ENCODE results near the gene SH3TC1. TPM values are rescaled to one million over a fixed set of nuclear protein-coding genes. Genes with fewer than 3 reads are reported as not detected.

SH3TC1 gene
- total RNA-seq, 1 donor from 2014 or later = 18.9 TPM

- H3K36me3 ChIP-seq (ENCODE audit: control insufficient read depth, insufficient read depth, low read length) = no peaks in the 10 kb centered on the region
- no peak for TF ChIP-seq CTCF (IDR thresholded peaks at IDR 0.05; ENCODE audit: insufficient read depth, low read length, poor library complexity, severe bottlenecking)
- H3K4me3 ChIP-seq (ENCODE audit: low read depth, low read length) = no peak overlapping the region
- H3K27me3 ChIP-seq (ENCODE audit: control insufficient read depth, insufficient read depth, low read length) = no peaks in the 10 kb centered on the region
- DNase-seq (ENCODE audit: low read depth) = no peak
These were observed 2.3 kb downstream of the SH3TC1 start for GRCh38 chr4:8201321-8201781.

- Histone ChIP-seq H3K4me3 (ENCODE audit: low read depth, low read length) (no peak overlapping the region), H3K27me3 (ENCODE audit: control insufficient read depth, insufficient read depth, low read length) (no peaks in the 10 kb centered on the region), H3K36me3 (ENCODE audit: control insufficient read depth, insufficient read depth, low read length) (no peaks in the 10 kb centered on the region)
- no peak for DNase-seq (ENCODE audit: low read depth)
- no peak for TF ChIP-seq CTCF (IDR thresholded peaks at IDR 0.05; ENCODE audit: insufficient read depth, low read length, poor library complexity, severe bottlenecking)
These were observed 3.3 kb downstream of the SH3TC1 start for GRCh38 chr4:8202108-8203051.

GRCh38 chr4:8203052-8203401 is 3.9 kb downstream of the SH3TC1 start:
- Histone ChIP-seq H3K27me3 (ENCODE audit: control insufficient read depth, insufficient read depth, low read length) (no peaks in the 10 kb centered on the region), H3K4me3 (ENCODE audit: low read depth, low read length) (no peak overlapping the region), H3K36me3 (ENCODE audit: control insufficient read depth, insufficient read depth, low read length) (no peaks in the 10 kb centered on the region)
- no peak for TF ChIP-seq CTCF (IDR thresholded peaks at IDR 0.05; ENCODE audit: insufficient read depth, low read length, poor library complexity, severe bottlenecking)
- no peak for DNase-seq (ENCODE audit: low read depth)

- no peak for TF ChIP-seq CTCF (IDR thresholded peaks at IDR 0.05; ENCODE audit: insufficient read depth, low read length, poor library complexity, severe bottlenecking)
- no peaks in the 10 kb centered on the region for H3K36me3 ChIP-seq (ENCODE audit: control insufficient read depth, insufficient read depth, low read length)
- no peak overlapping the region for H3K4me3 ChIP-seq (ENCODE audit: low read depth, low read length)
- H3K27me3 ChIP-seq (ENCODE audit: control insufficient read depth, insufficient read depth, low read length) = no peaks in the 10 kb centered on the region
- no peak for DNase-seq (ENCODE audit: low read depth)
These were observed 4.7 kb downstream of the SH3TC1 start for GRCh38 chr4:8203817-8204216.

- TF ChIP-seq CTCF (IDR thresholded peaks at IDR 0.05; ENCODE audit: insufficient read depth, low read length, poor library complexity, severe bottlenecking) = no peak
- Histone ChIP-seq H3K4me3 (ENCODE audit: low read depth, low read length) (no peak overlapping the region), H3K36me3 (ENCODE audit: control insufficient read depth, insufficient read depth, low read length) (no peaks in the 10 kb centered on the region), H3K27me3 (ENCODE audit: control insufficient read depth, insufficient read depth, low read length) (no peaks in the 10 kb centered on the region)
- DNase-seq (ENCODE audit: low read depth) = no peak
These were observed 5.6 kb downstream of the SH3TC1 start for GRCh38 chr4:8204576-8205227.
